HG03108 (cell line): ENCODE data around the gene TSPAN2.

Experiments
- ATAC-seq: cut with Tn5 transposase; IDR thresholded peaks from one replicate; pipeline ENCODE4 v1.9.1; 2021; ENCODE audit warnings: moderate library complexity; ENCODE audit not compliant: unreplicated experiment

The TSPAN2 gene

DNA sequence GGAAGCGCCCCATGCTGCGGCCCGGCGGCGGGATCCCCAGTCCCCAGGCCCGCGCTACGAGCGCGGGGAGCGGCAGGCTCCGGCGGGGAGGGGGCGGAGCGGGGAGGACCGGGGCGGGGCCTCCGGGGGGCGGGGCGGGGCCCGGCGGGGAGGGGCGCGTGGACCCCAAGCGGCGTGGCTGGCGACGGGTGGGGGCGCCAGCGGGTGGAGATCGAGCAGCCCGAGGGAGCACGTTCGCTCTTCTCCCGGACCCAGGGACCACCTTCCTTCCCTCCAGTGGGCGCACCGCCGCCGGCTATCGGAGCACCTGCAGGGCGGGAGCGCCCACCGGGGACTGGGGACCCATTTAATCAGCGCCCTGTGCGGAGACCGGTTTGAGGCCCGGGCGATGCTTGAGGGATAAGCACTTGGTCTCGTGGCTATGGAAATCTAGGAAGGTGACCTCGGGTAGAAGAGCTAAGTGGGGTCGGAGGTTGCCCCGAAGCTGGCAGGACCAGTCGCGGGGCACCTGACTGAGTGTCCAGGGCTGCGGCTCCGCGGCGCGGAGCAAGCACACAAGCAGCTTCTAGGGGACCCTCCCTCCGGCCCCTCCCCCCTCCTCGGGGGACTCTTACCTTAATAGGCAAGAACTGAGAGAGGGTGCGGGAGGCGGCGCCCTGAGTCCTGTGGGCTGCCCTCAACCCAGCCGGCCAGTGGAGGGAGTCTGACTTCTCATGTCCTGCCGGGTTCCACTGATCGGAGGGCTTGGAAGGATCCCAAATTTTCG, at the start of gene TSPAN2:
TSPAN2 (minus strand) TSS at position 84 of the 766 bp plus-strand sequence; CDS start at position 13, 71 bp downstream.
- no peak for ATAC-seq

DNA sequence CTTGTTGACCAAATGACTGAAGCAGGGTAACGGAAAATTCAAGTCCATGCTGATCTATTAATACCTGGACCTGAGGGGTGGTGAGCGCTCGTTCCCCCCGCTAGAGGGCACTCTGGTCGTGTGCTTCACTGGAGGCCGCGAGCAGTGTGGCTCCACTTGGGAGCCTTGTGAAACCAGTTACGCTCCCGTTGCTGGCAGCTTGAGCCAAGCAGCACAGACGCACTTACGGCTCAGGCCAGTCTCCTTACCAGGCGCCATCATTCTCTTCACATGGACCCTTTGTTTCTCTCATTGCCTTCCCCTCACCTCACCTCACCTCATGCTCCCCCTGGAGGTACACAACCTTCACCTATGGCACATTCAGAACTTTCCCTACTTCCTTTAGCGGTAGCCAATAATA, 49.7 kb upstream of the TSPAN2 start:
- ATAC-seq, result peak; percentile 76

DNA sequence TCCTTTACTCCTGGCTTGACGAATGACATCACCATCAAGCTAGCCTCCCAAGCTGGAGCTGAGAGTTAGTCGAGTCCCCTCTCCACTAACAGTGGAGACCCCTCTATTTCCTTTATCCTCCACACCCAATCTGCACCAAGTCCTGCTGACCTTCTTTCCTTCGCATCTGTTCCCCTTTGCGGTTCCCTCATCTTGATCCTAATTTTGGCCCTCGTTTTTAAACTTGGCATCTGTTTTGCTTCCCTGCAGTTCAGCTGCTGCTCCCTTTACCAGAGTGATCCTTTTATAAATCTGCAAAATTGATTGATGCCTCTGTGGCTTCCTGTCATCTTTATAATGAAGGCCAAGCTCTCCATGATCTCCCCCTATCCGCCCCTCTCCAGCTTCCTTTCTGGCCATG, 49.0 kb upstream of the TSPAN2 start:
- ATAC-seq, result no peak

DNA sequence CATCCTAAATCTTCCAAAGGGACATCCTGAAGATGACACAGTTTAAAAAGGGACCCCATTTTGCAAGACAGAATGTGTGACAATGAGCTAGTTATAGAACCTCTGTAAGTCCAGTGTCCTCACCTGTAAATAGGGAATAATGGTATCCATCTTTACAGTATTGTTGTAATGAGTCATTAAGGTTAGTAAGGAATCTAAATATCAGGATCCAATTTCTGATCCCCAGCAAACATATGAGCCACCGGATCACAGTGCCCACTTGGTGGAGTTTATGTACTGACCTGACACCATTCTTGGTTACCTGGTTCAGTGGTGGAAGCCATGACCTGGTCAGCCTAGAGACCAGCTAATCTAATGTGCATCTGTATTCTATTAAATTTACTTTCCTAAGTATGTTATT, 47.9 kb upstream of the TSPAN2 start:
- ATAC-seq, result no peak

DNA sequence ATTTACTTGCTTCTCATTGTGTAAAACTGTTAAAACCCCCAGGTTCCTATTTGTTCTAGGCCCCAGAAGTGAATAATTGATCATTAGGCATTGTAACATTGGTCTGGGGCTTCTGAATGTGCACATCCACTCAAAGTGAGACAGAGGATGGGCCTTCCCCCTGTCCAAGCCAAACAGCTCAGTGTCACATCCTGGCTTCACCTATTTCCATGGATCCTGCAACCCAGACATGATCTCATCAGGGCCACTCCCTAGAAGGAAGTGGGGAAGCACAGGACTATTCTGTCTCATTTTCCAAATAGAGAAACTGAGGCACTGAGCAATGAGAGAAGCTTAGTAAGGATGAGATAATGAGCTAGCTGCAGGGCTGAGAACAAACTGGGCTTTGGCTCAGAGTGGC, 47.4 kb upstream of the TSPAN2 start:
- ATAC-seq, result no peak

DNA sequence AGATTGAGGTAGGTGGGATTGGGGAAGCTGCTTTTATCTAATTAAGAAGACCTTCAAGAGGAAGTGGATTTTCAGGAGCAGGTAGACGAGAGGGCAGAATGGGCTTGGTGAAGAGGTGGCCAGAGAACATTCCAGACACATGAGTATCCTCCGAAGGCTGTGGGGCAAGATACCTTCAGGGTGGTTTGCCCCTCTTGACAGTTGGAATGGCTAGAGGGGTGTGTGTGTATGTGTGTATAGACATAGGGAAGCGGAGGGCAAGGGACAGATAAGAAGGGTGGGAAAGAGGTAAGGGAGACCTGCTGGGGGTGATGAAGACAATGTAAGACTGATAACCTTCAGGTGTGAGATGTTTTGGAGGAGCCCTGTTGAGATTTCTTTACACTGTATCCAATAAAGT, 46.8 kb upstream of the TSPAN2 start:
- no peak for ATAC-seq

DNA sequence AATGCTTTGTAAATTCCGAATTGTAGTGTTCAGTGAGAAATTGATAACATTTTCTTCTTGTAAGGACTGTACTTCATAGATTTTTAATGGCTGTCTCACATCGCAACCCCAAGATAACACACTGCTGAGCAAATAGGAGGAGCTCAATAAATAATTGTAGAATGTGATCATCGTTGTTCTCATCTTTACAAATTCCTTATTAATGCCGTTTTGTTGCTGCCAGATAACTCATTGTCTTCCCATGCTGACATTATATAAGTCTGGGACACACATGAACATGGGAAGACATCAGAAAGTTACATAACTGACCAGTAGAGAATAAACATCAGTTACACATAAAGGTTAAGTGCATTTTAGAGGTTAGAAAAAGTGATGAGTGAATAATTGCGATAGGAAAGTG, 46.4 kb upstream of the TSPAN2 start:
- no peak for ATAC-seq

DNA sequence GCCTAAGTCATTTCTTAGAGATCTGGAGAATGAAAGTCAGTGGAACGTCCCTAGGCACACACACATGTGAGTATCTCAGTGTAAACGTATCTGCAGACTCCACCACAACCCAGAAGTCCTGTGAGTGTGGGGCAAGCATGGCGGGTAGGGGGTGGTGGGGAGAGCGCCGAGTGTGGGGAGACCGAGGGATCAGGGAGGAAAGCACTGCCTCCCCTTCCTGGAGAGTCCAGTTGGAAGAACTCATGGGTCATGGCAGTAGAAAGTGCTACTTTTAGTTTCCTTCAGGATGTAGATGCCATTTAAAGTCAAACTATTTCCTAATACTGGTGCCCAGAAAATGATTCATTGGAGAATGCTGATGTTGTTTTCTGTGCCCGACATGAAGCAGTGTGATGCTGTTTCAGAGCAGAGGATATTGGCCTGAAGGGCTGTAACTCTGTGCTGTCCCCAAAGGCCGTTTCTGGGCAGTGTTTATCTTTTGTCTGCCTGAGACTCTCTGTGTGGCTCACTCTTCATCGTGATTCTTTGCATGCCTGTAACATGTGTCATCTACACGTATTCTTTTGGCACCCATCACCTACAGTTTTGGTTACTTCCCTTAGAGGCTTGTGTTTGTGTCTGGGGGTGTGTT, 45.7 kb upstream of the TSPAN2 start:
- no peak for ATAC-seq

DNA sequence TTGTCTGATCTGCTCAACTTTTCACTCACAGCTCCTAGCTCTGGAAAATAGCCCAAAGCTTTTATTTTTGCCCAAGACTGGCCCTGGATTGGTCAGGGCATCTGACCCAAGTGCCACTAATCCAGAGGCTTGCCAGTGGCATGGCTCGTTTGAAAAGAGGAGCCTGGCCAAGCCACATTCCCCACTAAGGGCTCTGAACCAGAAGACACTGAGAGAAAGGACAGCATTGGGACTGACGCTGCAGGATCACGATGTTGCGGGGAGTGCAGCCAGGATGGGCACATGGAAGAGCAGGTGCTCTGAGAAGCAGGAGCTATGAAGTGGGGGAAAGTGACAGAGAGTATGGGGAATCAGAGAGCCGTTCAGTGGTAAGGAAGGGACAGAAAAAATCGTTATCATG, 44.9 kb upstream of the TSPAN2 start:
- no peak for ATAC-seq

DNA sequence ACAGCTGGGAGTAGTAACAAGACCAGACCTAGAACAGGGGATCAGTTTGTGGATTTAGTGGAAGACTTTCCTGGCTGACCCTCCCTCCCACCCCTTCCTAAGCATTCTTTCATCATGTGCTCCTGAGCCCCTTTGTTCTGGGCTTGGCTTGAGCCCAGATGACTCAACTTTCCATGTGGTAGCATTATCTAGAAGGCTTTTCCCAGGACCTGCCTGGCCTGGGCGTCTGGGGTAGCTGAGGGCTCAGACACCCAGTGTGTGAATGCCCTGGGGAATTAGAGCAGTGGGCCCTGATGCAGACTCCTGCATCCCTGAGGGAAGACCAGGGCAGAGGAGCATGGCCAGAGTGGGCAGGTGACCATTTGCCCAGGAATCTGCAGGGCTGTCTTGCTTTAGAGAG, 44.1 kb upstream of the TSPAN2 start:
- no peak for ATAC-seq

DNA sequence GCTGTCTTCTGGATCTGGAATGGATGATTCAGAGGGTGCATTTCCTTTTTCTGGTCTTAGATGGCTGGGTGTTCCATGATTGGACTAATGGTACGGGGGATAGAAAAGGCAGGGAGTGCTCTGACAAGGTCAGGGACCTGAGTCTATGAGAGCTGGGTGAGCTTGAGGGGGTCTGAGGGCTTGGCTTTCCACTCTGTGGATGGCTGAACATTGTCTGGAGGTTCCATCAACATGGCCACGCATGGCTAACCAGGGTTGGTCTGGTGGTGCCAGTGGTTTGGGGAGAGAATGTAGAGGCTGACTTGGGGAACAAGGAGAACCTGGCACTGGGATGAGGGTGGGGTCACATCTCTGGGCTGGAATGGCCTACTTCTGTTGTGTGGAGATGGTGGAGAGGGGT, 41.5 kb upstream of the TSPAN2 start:
- no peak for ATAC-seq

DNA sequence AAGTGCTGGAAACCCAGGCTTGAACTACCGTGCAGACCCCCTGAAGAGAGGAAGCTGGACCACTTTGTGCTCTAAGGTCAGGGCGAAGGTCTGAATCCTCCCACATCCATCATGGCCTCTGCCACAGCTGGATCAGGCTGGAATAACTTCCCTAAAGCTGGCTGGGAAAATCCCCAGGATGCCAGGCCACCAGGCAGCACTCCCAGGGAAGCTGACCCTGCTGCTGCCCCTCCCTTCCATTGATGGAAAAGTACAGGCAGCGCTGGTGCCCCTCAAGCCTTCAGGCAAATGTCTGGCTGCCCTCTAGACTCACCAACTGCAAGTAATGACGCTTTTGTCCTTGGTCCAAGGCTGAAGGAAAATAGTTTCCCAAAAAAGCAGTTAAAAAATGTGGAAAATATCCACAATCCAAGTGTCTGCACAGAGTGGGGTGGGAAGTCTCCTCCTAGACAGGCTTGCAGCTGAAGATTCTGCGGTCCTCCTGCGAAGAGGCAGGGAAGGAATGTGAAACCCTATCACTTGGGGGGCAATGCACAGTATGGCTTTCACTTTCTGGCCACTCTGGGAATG, 39.9 kb upstream of the TSPAN2 start:
- no peak for ATAC-seq

DNA sequence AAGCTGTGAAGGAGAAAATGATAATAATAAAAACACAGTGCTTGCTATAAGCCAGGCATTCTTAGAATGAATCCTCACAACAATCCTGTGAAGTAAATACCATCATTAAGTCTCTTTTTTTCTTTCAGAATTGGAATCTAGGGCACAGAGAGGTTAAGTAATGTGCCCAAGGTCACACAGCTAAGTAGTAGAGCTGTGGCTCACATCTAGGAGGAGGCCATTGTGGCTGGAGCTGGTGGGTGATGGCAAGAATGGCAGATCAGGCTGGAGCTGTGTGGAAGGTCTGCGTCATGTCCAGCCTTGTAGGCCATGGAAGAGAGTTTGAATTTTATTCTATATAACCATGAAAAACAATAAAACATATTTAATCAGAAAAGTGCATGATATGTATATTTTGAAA, 38.2 kb upstream of the TSPAN2 start:
- no peak for ATAC-seq

DNA sequence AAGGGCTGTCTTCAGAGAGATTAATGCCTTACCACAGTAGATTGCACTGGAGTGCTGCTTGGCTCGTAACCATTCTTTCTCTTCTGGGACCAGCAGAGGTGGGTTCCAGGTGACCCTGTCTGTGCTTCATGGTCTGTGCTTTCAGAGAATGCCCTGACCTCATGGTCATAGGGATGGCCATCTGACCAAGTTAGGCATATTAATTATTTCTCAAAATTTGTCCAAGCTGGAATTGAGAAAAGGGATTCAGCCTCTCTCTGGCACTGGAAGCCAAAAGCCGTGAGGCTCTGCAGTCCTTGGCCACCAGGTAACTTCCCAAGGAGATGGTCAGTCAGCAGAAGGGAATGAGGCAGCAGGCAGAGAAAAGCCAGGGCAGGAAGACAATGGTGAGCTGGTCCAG, 37.2 kb upstream of the TSPAN2 start:
- no peak for ATAC-seq

DNA sequence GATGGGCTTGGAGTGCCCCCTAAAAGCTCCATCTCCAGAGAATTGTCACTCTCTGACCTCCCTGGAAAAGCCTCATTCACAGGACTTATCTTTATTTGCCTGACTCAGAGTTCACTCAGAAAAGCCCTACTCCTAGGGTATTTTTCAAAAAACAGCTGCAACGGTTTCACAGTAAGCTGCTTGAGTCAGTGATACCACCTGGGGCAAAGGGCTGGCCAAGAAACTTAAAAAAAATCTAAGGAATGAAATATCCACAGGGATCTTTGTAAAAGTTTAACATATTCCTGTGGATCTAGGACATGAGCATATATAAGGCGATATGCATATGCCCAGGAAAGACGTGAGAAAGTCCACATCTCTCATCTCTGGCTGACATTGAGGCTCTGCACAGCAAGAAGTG, 33.8 kb upstream of the TSPAN2 start:
- ATAC-seq, result no peak

DNA sequence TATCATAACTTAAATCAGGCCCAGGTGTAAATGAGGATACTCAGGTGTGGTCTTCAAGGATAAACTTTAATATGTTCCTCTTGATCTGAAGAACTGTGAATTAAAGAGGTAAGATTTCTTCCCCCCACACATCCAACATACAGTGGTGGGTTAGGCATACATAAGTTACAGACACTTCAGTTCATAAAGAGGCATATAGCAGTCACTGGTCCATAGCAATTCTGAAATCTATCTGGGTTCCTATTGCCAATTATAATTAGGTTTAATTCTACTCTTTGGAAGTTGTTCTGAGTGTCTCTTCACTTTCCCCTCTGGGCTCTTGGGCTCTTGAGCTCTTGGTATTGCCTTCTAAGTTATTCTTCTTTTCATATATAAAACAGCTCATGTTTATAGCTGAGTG, 32.5 kb upstream of the TSPAN2 start:
- ATAC-seq, result no peak

DNA sequence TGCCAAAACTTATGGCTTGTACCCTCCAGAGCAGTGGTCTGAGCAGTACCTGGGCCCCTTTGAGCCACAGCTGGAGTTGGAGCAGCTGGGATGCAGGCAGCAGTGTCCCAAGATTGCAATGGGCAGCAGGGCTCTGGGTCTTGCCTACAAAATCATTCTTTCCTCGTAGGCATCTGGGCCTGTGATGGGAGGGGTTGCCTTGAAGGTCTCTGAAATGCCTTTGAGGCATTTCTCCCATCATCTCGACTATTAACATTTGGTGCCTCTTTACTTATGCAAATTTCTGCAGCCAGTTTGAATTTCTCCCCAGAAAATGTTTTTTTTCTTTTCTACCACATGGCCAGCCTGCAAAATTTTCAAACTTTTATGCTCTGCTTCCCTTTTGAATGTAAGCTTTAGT, 31.0 kb upstream of the TSPAN2 start:
- no peak for ATAC-seq

DNA sequence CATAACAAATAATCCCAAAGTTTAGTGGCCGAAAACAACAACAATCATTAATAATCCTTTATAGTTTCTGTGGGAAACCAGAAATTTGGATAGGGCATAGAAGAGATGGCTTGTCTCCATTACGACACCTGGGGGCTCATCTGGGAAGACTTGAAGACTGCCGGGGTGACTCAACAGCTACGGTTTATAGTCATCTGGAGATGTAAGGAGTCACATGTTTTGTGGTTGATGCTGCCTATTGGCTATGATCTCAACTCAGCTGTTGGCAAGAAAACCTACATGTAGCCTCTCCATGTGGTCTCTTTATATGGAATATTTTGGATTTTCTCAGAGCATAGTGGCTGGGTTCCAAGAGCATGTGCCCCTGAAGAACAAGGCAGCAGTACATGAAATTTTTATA, 29.3 kb upstream of the TSPAN2 start:
- ATAC-seq, result no peak

DNA sequence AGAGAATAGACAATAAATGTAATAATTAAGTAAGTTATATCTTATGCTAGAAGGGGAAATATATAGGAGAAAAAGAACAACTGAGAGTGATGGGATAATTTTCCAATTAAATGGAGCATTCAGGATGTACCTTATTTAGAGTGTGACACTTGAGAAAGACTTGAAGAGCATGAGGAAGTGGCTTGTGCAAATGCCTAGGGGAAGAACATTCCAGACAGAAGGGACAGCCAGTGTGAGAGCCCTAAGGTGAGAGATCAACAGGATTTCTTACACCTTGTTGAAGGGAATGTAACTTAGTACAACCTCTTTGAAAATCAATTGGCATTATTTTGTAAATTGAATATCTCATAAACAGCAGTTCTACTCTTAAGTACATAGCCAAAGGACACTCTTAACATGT, 28.8 kb upstream of the TSPAN2 start:
- no peak for ATAC-seq

DNA sequence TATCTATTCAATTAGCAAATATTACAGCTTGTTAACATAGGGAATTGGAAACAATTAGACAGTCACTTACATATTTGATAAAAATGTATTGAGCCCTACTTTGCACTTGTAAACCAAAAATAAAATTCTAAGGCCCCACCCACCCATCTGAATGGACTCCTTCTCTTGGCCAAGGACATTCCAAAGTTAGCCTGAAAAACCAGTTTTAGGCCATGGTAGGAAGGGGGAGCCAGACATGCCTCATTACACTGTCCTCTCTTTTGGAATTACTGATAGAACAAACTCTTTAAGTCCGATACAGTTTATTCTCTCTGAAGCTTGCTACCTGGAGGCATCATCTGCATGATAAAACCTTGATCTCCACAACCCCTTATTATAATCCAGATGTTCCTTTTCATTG, 28.0 kb upstream of the TSPAN2 start:
- no peak for ATAC-seq

DNA sequence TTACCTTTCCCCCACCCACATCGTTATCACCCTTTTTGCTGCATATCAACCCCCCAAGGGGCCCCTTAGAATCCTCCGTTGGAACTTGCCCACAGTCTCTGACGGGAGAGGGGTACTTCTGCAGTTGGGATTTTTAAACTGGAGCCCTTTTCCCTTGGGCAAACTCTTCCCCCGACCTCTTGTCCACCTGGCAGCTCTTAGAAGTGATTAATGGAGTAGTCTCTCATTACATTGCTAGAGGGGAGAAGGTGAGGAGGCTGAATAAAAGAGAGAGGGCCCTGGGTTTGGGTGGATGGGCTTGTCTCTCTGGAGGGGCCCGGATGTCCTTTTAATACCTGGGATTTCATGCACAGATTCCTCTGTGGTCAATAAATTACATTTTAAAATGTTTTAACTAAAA, 27.2 kb upstream of the TSPAN2 start:
- no peak for ATAC-seq

DNA sequence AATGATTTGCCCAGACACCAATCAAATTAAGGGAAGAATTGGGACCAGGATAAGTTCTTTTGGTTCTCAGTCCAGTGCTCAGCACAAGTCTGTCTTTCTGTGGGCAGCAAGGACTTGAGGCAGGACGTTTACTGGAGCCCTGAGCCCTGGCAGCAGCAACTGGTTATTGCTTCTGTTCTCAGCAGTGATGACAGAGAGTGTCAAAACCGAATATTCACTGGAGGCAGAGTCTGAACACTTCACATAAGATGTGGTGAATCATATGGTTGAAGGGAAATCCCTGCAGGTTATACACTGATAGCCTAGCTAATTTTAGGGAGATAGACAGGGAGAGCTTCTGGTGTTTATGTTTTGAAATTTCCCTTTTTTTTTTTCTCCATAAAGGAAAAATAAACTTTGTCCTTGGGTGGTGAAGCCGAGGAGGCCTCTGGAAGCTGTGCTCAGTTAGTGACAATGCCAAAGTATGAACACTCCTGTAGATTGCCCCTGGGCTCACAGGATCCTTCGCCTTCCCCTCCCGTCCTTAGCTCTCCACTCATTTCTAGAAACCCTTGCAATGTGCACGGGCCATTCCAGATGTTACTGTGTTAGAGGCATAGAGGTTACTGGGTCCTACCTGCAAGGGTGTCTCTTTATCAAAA, 26.3 kb upstream of the TSPAN2 start:
- no peak for ATAC-seq
